Measurements from ENCODE around the gene ETV5.
"Not testable (repeated sequence)": the region's sequence is repeated elsewhere in the genome, so short reads cannot be mapped to it uniquely, and the experiment has no call there.

ETV5 gene

DNA sequence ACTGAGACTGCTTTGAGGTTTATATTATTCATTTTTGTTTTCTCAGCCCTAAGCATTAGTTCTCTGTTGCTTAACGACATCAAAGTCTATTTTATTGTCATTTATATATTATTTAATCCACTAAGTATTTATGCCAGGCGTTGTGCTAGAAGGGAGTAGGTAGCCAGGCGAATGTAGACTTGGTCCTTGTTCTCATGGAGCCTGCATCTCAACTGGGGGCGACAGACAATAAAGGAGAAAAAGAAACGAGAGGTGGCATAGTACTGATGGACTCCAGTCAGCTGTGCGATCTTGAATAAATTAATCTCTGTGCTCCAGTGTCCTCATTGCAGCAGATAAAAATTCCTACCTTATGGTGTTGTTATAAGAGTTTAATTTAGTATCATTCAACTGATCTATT lies 49.7 kb downstream of the ETV5 start:
- no peak for DNase-seq

GRCh38 chr3:186058225-186058624 lies 50.7 kb downstream of the ETV5 start:
- no peak for DNase-seq

DNA sequence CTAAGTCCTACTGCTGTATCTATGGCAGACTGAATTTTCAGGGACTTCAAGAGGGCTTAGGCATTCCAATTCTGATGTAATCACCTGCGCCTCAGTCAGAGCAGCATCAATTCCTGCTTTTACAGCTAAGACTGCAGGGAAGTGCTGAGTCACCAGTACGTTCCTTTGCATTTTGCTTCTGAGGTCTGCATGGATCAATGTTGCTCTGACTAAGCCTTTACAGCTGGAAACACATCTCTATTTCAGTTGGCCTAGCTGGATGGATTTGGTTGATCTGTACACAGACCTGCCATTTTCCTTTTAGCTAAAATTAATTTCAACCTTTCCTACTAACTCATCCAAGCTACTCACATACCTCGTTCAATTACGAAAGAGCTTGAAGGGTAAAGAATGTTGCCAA lies 51.3 kb downstream of the ETV5 start:
- DNase-seq: peak; percentile 89

DNA sequence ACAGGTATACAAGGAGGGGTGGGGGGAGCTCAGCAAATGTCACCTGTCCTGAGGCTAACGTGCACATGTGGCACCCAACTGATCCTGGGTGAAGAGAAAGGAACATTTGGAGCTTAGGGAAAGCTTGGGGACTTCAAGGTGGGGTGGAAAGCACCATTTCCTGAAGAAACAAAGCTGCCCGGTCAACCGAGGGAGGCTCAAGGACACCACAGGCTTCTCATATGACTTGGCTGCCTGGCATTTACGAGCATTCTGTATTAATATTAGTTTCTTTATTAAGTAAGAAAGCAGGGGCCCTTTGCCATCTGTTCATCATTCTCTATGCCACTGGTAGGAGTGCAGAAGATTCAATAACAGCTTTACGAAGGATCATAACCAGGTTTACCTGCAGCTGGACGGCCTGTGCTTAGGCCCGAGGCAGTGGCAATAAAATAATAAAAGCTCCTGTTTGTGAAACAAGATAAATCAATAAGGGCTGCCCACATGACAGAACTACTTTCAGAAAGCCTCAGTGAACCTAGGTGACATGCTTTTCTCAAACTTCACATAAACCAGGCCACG lies 54.0 kb downstream of the ETV5 start:
- DNase-seq: no peak

DNA sequence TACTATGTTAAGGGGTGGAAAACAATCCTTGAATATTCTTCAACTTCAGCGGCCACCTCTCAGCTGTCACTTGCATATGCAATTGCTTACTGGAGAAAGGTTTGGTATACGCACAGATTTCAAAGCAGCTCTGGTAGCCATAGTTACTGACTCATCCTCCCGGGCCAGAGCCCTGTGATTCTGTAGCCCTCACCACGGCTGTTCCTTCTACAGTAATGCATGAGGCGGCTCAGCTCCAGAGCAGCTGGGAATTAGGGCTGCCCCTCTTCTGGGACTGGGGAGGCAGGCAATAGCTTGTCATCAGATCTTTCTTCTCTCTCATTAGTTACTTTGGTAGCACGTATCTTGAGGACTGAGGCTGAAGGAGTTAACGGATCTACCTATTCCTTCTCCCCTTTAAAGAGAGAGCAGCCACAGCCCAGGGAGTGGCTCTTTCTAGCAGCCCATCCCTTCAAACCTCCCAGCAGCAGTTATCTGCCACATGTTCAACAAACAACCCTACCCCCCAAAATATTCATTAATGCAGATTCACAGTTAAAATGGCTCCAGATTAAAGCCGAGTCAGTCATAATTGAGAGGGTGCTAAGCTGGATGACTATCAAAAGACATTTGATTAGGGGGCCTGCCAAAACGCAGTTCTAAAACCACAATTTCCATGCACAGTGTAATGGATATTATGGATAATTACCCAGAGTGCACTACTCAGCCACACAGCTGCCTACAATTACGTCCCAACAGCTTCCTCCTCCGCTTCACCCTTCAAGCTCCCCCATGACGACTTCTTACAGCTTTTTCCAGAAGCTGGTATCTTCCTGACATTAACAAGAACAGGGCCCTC lies 54.7 kb downstream of the ETV5 start:
- peak; percentile 72 for DNase-seq

GRCh38 chr3:186052096-186052840 lies 56.6 kb downstream of the ETV5 start:
- no peak for DNase-seq

DNA sequence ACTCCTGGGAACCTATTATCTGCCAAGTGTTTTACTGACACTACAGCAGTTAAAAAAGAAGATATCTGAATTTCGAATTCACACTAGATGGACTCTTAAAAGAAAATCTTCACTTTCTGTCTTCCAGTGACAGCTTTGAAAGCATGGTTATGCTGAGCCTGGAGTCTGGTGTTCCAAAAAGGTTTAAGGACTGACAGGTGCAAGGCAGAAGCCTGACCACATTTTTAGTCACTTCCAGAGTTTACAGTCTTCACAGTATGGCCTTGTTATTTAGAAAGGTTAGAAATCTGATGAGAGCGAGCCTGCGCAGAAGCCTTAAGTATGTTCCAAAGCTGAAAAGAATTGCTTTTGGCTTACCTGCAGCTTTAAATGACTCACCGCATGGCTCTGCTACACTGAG lies 59.9 kb downstream of the ETV5 start:
- no peak for DNase-seq

DNA sequence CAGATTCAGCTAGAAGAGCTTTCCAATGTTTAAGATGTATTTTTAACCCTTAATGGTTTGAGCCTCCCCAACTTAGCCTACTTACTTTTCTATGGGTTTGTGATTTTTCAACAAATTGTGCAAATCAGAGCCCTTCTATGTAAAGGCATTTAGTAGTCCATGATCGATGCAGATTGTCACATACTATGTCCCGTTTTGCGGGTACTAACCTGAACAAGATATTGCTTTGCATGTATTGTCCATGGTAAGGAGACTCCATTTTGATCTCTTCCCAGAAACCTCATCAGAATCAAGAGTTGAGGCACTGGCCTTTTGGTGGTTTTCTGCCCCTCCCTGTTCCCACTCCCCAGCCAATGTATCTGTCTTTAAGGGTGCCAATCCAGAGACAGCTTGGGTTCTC lies 60.8 kb downstream of the ETV5 start:
- DNase-seq: no peak

- no peak for DNase-seq
Observed at GRCh38 chr3:186046838-186047237, 62.1 kb downstream of the ETV5 start.

- no peak for DNase-seq
Observed at GRCh38 chr3:186044968-186045367, 63.9 kb downstream of the ETV5 start.

DNA sequence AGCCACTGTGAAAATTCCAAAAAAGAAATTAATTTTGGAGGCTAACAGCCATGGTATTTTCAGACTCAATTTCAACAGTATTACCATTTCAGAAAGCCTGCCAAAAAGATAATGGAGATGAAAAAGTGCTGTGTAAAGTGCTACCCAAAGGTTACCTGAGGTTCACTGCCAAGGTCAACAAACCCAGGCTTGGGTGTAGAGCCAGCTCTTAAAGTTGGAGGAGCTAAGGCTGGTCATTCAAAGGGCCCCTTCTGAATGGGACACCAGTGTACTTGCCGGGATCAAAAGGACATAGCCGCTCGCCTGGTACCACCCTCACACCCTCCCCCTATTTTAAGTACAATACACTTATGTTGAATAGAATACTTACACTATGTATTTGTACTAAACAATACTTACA lies 64.5 kb downstream of the ETV5 start:
- DNase-seq: no peak

DNA sequence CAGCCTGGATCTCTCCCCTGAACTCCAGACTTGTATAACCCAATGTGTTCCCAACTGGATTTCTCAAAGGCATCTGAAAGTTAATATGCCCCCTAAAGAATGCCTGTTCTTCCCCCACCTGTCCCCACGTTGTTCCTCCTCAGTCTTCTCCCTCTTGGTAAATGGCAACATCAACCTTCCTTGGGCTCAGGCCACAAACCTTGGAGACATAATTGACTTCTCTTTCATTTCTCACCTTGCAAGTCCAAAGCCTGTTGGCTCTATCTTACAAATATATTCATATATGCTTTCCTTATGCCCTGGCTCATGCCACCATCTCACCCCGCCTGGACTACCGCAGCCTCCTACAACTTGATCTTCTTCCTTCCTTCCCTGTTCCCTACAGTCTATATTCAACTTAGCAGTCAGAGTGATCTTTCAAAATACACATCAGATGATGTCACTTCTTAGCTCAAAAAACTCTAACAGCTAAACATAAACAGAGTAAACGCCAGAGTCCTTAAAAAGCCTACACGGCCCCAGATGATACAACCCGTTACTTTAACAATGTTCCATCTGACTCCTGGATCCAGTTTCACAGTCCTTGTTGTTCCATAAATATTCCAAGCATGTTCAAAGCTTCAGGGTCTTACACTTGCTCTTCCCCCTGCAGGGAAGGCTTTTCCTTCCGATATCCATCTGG lies 66.2 kb downstream of the ETV5 start:
- no peak for DNase-seq

DNA sequence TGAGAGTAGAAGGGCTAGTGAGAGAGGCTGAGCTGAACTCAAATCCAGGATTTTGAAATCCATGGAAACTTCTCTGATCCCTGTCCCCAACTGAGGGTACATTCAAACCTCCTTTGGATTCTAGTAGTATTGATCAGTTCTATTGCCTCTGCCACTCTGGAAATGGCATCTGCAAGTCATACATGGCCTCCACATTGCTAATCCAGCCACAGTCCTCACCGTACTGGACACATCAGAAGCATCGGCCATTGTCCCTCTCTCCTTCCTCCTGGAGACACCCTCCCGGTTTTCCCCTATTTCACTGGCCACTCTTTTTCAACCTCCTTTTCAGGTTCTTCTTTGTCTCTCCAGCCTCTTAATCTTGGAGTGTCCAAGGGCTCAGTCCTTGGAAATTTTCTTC lies 66.9 kb downstream of the ETV5 start:
- no peak for DNase-seq

GRCh38 chr3:186038360-186038759 lies 70.5 kb downstream of the ETV5 start:
- no peak for DNase-seq

DNA sequence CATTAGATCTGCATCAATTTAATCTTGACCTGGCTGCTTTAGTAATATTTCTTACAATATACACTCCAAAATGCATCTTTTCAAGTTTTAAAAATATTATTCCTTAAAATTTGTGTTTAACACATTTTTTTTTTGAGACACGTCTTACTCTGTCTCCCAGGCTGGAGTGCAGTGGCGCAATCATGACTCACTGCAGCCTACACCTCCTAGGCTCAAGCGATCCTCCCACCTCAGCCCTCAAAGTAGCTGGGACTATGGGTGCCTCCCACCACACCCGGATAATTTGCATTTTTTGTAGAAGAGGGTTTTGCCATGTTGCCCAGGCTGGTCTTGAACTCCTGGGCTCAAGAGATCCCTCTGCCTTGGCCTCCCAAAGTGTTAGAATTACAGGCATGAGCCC lies 73.6 kb downstream of the ETV5 start:
- no peak for DNase-seq

DNA sequence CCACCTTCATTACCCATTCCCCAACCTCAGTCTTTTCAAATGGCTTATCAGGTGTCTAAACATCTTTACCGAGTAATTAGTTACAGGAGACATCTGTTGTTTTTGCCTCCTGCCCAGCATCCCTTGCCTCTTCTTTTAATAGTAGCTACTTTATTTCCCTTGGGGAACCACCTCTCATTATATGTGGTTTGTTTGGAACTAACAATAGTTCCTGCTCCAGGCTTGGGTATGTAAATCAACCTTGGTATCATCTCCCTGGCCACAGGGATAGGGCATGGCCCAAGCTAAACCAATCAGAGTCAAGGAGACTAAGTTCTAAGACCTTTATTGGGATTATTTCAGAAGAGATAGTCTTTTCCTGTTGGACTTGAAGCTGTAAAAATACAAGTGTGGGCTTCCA lies 76.6 kb downstream of the ETV5 start:
- DNase-seq: no peak

DNA sequence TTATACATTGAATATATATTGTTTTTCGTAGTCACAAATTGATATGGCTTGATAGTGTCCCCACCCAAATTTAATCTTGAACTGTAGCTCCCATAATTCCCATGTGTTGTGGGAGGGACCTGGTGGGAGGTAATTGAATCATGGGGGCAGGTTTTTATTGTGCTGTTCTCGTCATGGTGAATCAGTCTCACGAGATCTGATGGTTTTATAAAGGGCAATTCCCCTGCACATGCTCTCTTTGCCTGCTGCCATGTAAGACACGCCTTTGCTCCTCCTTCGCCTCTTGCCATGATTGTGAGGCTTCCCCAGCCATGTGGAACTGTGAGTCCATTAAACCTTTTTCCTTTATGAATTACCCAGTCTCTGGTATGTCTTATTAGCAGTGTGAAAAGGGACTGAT lies 82.9 kb downstream of the ETV5 start:
- DNase-seq: not testable (repeated sequence)

DNA sequence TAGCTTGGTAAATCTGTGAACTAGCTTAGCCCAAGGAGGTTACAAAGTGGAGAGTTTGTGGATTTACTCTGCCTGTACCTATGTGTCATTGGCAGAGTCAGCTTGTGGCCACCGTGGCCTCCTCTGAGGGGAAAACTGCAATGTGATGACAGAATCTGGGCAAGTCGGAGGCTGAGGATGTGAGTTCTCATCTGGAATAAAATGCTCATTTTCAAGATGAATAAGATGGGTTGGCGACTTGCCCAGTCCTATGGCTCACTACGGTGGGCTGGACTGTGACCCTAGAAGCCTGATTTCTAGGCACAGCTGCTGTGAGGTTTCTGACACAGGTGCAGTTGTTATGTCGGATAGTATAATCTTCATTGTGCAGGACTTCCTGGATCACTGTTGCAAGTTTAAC lies 83.7 kb downstream of the ETV5 start:
- DNase-seq: peak; percentile 90

GRCh38 chr3:186024210-186024609 lies 84.7 kb downstream of the ETV5 start:
- DNase-seq: peak; percentile 27

- DNase-seq: no peak
Observed at GRCh38 chr3:186022931-186023330, 86.0 kb downstream of the ETV5 start.

DNA sequence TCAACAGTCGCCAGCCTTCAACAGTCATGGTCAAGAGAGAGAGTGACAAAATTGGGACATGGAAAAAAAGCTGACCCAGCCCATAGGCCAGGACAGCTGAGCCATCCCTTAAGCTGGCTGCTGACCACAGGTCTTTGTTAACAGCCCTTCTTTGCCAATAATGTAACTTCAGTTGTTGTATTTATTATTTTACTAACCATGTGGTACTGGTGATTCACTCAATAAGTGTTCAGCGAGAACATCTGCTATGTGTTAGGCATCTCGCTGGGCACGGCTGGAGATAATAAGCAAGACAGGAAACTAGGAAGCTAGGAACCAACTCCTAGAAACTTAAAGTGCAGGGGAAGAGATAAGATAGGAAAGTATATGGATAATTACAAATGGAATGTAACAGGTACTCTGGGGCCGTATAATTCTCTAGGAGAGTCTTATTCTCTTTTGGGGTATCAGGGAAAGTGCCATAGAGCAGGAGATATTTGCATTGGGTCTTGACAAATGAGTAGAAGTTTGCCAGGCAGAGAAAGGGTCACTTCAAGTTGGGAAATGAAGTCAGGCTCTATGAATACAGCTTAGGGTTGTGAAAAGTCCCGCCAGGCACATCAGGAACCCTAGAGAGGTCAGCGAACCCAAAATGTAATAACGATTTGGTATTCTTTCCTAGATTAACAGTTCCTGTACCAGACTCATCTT lies 87.1 kb downstream of the ETV5 start:
- peak; percentile 87 for DNase-seq

DNA sequence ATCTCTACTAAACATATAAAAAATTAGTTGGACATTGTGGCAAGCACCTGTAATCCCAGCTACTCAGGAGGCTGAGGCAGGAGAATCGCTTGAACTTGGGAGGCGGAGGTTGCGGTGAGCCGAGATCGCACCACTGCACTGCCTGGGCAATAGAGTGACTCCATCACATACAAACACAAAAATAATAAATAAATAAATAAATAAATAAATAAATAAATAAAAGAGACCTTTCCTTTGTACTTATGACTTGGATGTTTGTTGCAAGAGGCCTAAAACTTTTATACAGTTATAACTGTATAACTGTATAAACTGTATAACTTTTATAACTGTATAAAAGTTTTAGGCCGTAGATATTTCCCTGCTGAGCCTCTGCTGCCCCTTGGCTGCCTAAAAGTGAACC lies 87.6 kb downstream of the ETV5 start:
- DNase-seq: not testable (repeated sequence)

- DNase-seq: peak; percentile 11
Observed at GRCh38 chr3:186019288-186019687, 89.6 kb downstream of the ETV5 start.
